Mucosa of descending colon (tissue), 3 donors: ENCODE results near the gene CXCL16. TPM values are rescaled to one million over a fixed set of nuclear protein-coding genes. Genes with fewer than 3 reads are reported as not detected.

Experiments used
- ATAC-seq: fragments of 200-7000 bp; cut with Tn5 transposase; one replicate; pipeline ENCODE4 v1.9.1; 2020; ENCODE audit warnings: mild to moderate bottlenecking, moderate library complexity
- DNase-seq, 3 donors: peaks; one replicate each; pipeline ENCODE4 v3.0.0-alpha.2; 2020
- H3K36me3 ChIP-seq: fragments of 200-600 bp; one replicate; pipeline ENCODE4 v1.8.0; 2021; ENCODE audit warnings: low read depth, mild to moderate bottlenecking
- H3K4me1 ChIP-seq: fragments of 200-600 bp; one replicate; pipeline ENCODE4 v1.8.0; 2021; ENCODE audit warnings: low read depth, mild to moderate bottlenecking
- H3K4me3 ChIP-seq: fragments of 200-600 bp; one replicate; pipeline ENCODE4 v1.8.0; 2021; ENCODE audit warnings: mild to moderate bottlenecking
- H3K9me3 ChIP-seq: fragments of 200-600 bp; one replicate; pipeline ENCODE4 v1.8.0; 2021; ENCODE audit warnings: mild to moderate bottlenecking
- intact Hi-C, 2 donors: fragments of 100-400 bp; cut with DNase I in 1 of 2; cut with micrococcal nuclease in 1 of 2; formaldehyde crosslinking; loops; one replicate each; pipeline versions ENCODE4 v1.11.0 to v1.11.1; 2022; cut with DNase I, micrococcal nuclease
- total RNA-seq, 3 donors: library from RNA; stranded (reverse); fragmentation: NEBNext Ultra II Directional in 2 of 3; extraction: Animal tissue kit (Norgen Biotek cat#: 25700) in 2 of 3; gene quantifications; one replicate each; pipeline versions ENCODE4 v1.2.1 to v1.2.4, GENCODE V29; 2021 to 2023
- TF ChIP-seq, protein P1 (sequence below): fragments of 200-600 bp; IDR thresholded peaks from one replicate; pipeline ENCODE4 v1.8.0; 2022; ENCODE audit warnings: antibody characterized with exemption, mild to moderate bottlenecking
- donor health status: DM: no; HTN: no; CAD: no; lungs with moderate emphysema.
- donor health status: DM: no; HTN: no; CAD: no.
- donor health status: DM: no; HTN: yes; CAD: no.

Gene CXCL16
- total RNA-seq, 3 donors from 2014 or later, result 20.3 to 41.9 (median 30.2) TPM

DNA sequence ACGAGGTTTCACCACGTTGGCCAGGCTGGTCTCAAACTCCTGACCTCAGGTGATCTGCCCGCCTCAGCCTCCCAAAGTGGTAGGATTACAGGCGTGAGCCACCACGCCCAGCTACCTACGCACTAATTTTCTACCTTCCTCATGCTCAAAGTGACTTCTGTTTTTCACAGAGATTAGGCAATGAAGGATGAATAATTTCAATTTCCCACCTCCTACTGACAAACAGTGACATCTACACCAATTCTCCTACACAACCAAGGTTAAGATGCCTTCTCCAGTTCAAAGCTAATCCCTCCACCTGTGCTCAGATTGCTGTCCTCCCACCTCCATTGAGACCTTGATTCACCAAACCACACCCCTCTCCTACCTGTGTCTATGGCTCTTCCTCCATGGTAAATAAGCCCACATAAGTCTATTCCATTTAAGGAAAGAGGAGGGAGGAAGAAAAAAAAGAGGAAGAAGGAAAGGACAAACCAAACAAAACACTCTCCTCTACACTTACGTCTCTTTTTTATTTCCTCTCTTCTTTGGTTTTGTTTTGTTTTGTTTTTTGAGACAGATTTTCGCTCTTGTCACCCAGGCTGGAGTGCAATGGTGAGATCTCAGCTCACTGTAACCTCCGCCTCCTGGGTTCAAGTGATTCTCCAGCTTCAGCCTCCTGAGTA is 13.9 kb downstream of the CXCL16 start:
- TF ChIP-seq, protein P1, sequence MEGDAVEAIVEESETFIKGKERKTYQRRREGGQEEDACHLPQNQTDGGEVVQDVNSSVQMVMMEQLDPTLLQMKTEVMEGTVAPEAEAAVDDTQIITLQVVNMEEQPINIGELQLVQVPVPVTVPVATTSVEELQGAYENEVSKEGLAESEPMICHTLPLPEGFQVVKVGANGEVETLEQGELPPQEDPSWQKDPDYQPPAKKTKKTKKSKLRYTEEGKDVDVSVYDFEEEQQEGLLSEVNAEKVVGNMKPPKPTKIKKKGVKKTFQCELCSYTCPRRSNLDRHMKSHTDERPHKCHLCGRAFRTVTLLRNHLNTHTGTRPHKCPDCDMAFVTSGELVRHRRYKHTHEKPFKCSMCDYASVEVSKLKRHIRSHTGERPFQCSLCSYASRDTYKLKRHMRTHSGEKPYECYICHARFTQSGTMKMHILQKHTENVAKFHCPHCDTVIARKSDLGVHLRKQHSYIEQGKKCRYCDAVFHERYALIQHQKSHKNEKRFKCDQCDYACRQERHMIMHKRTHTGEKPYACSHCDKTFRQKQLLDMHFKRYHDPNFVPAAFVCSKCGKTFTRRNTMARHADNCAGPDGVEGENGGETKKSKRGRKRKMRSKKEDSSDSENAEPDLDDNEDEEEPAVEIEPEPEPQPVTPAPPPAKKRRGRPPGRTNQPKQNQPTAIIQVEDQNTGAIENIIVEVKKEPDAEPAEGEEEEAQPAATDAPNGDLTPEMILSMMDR, result no peak
- Histone ChIP-seq H3K36me3 (no peaks in the 10 kb centered on the region), H3K9me3 (no peaks in the 10 kb centered on the region), H3K4me3 (no peak overlapping the region), H3K4me1 (peaks cover 23% of the 10 kb centered on the region)
- intact Hi-C loops, result loop anchor here in 1 of 2 donors (10.0 kb wide), 2 partner anchors 59 to 169 kb away; partner anchors contain the start of genes C17orf107, GLTPD2 and VMO1
- DNase-seq (no peak), ATAC-seq (no peak)

DNA sequence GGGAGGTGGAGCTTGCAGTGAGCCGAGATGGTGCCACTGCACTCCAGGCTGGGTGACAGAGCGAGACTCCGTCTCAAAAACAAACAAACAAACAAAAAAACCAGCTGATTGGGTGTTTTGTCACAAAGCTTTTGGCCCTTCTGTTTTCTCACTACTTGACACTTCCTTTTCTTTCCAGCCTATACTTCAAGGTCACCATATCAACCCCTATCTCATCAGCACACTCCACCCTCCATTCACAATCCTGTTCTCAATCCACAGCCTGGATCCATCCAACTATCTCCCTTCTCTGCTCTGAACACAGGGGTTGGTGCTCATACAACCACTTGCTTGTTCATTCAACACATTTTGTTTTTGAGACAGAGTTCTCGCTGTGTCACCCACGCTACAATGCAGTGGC is 15.1 kb downstream of the CXCL16 start:
- H3K36me3 ChIP-seq, result no peaks in the 10 kb centered on the region
- H3K9me3 ChIP-seq, result no peaks in the 10 kb centered on the region
- intact Hi-C loops, result loop anchor here in 1 of 2 donors (10.0 kb wide), 2 partner anchors 60 to 170 kb away; partner anchors contain the start of genes C17orf107, GLTPD2 and VMO1
- DNase-seq (no peak), ATAC-seq (no peak)
- H3K4me1 ChIP-seq, result peaks cover 15% of the 10 kb centered on the region
- TF ChIP-seq, protein P1, result no peak
- no peak overlapping the region for H3K4me3 ChIP-seq

DNA sequence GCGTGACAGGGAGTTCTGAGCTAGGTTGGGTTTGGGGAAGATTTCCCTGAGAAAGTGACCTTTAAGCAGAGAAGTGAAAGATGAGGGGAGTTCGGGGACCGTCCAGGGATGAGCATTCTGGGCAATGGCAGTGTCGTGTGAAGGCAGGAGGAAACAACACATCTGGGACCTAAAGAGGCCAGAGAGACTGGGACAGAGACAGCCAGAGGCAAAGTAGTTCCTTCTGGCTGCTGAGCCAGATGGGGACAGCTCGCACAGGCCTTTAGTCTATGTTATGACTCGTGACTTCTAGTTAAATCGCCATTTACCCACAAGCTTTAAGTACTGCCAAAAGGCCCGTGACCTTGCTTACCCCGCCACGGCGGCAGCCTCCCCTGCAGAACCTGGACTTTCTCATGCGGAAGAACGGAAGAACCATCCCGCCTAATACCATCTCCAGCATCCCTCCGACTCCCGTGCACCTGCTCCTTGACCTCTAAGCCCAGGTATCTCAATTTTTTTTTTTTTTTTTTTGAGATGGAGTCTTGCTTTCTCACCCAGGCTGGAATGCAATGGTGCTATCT is 17.0 kb downstream of the CXCL16 start:
- Histone ChIP-seq H3K36me3 (no peaks in the 10 kb centered on the region), H3K4me3 (no peak overlapping the region), H3K4me1 (peaks cover 15% of the 10 kb centered on the region), H3K9me3 (no peaks in the 10 kb centered on the region)
- intact Hi-C loops, result loop anchor here in 1 of 2 donors (10.0 kb wide), 2 partner anchors 62 to 172 kb away; partner anchors contain the start of genes C17orf107, GLTPD2 and VMO1
- ATAC-seq (no peak), DNase-seq (no peak)
- TF ChIP-seq, protein P1, result no peak

DNA sequence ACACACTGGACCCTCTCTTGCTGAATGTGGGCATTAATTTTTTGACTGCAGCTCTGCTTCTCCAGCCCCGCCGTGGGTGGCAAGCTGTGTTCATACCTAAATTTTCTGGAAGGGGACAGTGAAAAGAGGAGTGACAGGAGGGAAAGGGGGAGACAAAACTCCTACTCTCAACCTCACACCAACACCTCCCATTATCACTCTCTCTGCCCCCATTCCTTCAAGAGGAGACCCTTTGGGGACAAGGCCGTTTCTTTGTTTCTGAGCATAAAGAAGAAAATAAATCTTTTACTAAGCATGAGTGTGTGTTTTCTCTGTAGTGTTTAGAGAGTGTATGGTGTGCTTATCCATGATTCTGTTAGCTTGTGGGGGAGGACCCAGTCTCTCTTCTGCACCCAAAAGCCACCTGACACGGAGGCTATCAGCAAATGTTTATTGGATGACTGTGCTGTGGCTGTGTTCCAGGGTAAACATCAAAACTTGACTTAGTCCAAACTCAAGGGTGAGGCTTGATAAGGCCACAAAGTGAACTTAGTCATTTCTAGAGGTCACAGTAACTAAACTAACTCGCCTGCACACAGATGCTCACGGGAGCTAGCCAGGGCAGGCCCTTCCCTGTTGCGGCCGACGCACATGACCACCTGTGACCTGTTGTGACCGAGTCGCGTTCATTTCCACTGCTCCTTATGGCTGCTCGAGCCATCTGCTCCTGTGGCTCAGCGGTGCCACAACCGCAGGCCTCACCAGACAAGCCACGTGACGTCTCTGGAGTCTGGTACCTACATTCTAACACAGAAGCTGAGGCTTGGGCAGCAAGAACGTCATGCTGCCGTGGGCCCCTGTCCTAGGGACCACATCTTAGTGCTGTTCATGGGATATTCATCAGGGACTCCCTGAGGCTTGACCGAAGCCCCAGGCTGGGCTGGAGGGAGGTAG is 18.3 kb downstream of the CXCL16 start:
- peak; percentile 74 to 85 (median 85) for DNase-seq
- intact Hi-C loops, result loop anchor here in 1 of 2 donors (10.0 kb wide), 2 partner anchors 63 to 173 kb away; partner anchors contain the start of genes C17orf107, GLTPD2 and VMO1
- TF ChIP-seq, protein P1, result no peak

DNA sequence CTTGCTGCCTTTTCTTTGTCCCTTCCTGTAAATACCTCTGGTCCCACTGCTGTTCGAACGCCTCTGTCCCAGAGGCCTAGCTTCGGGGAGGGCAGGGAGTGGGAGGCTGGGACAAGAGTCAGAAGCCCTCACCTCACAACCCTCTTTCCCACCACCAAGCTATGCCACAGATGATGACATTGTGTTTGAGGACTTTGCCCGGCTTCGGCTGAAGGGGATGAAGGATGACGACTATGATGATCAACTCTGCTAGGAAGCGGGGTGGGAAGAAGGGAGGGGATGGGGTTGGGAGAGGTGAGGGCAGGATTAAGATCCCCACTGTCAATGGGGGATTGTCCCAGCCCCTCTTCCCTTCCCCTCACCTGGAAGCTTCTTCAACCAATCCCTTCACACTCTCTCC is 18.9 kb downstream of the CXCL16 start:
- no peaks in the 10 kb centered on the region for H3K9me3 ChIP-seq
- H3K36me3 ChIP-seq, result no peaks in the 10 kb centered on the region
- peaks cover 15% of the 10 kb centered on the region for H3K4me1 ChIP-seq
- no peak for ATAC-seq
- DNase-seq, result peak in 2 of 3 donors; percentile 14 to 25
- intact Hi-C loops, result loop anchor here in 1 of 2 donors (10.0 kb wide), 2 partner anchors 64 to 174 kb away; partner anchors contain the start of genes C17orf107, GLTPD2 and VMO1
- H3K4me3 ChIP-seq, result no peak overlapping the region
- TF ChIP-seq, protein P1, result no peak

More for the DNA sequence above, 18.3 kb downstream of the CXCL16 start:
- ATAC-seq, result peak; percentile 95
- Histone ChIP-seq H3K9me3 (no peaks in the 10 kb centered on the region), H3K4me3 (no peak overlapping the region), H3K36me3 (no peaks in the 10 kb centered on the region), H3K4me1 (peaks cover 15% of the 10 kb centered on the region)
